GM12892 (cell line): Measurements from ENCODE around the gene GPR32.
"Not testable (repeated sequence)": the region's sequence is repeated elsewhere in the genome, so short reads cannot be mapped to it uniquely, and the experiment has no call there.

Experiments
- DNase-seq: peaks from one replicate; pipeline ENCODE4 v3.0.0; 2011; ENCODE audit not compliant: insufficient read length
- FAIRE-seq: peaks from 2 replicates; lab custom pipeline; 2011; peaks lifted over from hg19 to GRCh38; lab: Jason Lieb, UNC
- POLR2A ChIP-seq: IDR thresholded peaks from 2 replicates; pipeline ENCODE4 v1.6.1; 2011; ENCODE audit warnings: low read depth, low read length, control low read depth
- POLR2AphosphoS5 ChIP-seq: IDR thresholded peaks from 2 replicates; pipeline ENCODE4 v1.6.1; 2011; ENCODE audit warnings: low read depth, low read length, control low read depth
- TAF1 ChIP-seq: IDR thresholded peaks from 2 replicates; pipeline ENCODE4 v1.6.1; 2011; ENCODE audit warnings: low read depth, mild to moderate bottlenecking, control low read depth, low read length, borderline replicate concordance

Gene GPR32

GRCh38 chr19:50799547-50799851 is 29.2 kb downstream of the GPR32 start:
- no peak for FAIRE-seq

GRCh38 chr19:50801107-50801506 is 30.8 kb downstream of the GPR32 start:
- TF ChIP-seq POLR2AphosphoS5 = no peak
- TF ChIP-seq POLR2A = no peak
- no peak for TF ChIP-seq TAF1
- no peak for FAIRE-seq
- DNase-seq = no peak

More at GRCh38 chr19:50799547-50799851, 29.2 kb downstream of the GPR32 start:
- TF ChIP-seq TAF1 = no peak
- peak; percentile 14; the same call in 1 of the 2 replicates for TF ChIP-seq POLR2AphosphoS5
- no peak for TF ChIP-seq POLR2A
- DNase-seq = no peak

DNA sequence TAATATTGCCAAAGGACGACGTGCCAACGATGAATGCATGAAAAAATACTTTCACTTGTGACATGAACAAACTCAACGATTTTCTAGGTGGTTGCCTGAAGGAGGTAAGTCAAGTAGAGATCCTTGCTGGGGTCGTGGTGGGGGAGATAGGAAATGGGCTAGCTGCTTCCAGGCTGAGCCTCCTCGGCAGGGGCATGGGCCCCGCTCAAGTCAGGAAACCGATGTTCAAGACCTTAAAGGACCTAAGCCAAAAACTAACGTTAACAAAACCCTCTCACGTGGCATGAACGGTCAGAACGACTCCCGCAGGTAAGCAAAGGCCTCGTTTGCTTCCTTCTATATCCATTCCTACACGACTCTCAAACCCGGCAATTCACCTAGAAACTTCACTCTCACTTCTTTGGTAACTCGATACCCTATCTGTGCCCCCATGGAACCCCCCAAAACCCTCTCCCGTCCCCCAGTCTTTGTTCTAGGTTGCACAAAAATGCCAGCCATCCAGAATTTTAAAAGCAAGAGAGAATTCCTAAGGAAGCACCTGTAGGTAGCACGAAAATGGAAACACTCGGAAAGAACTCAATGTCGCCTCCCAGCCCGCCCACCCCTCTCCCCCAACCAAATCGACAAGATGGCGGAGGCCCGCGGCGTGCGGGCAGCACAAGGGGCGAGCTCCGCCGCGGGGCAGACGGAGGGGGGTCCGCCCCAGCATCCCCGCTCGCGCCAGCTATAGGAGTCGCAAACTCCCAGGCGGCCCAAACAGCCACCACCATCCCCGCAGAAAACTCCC is 33.6 kb downstream of the GPR32 start:
- FAIRE-seq = no peak

DNA sequence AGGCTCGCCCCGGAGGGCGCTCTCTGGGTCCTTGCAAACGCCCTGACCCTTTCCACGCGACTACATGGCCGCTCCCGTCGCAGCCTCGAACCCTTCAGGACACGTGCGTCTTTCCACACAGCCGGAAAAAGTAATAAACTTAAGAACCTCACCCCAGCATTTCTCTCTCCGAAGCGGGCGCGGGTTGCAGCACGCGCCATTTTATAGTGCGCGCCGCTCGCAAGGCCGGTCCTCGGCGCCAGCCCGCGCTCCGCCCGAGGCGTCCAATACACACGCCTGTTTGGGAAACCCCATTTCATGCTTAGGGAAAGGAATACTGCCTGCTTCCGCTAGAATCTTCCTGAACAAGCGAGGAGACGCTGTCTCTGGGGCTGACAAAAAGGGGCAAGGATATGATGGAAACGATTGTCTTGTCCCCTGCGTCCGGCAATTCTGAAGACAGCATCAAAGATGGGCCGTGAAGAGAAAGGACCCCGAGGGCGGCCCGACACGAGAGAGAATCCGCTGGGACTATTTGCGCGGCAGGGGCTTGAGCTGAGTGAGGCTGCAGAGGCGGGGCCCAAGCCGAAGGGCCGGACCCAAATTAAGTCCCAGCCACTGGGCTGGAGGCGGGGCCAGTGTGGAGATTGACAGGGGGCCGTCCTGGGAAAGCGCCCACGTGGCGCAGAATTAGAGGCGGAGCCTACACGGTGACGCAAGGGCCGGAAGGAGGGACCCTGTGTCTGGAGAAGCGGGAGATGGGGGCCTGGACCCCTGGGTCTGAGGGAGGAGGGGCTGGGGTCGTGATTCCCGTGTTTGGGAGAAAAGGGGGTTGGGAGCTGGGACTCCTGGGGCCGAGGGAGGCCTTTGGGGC is 34.4 kb downstream of the GPR32 start:
- peak; percentile 95 for DNase-seq
- FAIRE-seq = peak; percentile 93
- TF ChIP-seq POLR2AphosphoS5 (peak; percentile 99), TAF1 (peak; percentile 95), POLR2A (peak; percentile 99)

More for the DNA sequence above, 33.6 kb downstream of the GPR32 start:
- DNase-seq = no peak
- TF ChIP-seq TAF1 (no peak), POLR2AphosphoS5 (no peak; the same call in 1 of the 2 replicates), POLR2A (no peak)

DNA sequence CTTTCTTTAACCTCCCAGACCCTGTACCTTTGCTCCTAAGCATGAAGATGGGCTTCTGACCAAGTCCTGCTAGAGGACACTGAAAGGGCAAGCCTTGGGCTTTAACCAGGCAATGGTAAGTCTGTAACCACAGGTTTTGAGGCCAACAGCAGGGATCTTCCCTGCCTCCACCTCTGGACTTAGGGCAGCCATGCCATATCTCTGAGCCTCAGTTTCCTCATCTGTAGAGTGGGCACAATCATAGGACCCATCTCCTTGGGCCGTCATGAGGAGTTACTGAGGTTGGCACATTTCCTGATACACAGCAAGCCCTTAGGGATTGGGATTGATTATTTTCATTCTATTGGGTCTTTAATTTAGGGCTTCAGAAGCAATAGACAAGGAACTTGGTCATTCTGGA is 38.6 kb downstream of the GPR32 start:
- no peak for DNase-seq
- no peak for TF ChIP-seq TAF1
- no peak for TF ChIP-seq POLR2AphosphoS5
- TF ChIP-seq POLR2A = no peak
- FAIRE-seq = no peak

GRCh38 chr19:50811622-50812238 is 41.5 kb downstream of the GPR32 start:
- DNase-seq = not testable (repeated sequence)
- peak; percentile 51 for FAIRE-seq

DNA sequence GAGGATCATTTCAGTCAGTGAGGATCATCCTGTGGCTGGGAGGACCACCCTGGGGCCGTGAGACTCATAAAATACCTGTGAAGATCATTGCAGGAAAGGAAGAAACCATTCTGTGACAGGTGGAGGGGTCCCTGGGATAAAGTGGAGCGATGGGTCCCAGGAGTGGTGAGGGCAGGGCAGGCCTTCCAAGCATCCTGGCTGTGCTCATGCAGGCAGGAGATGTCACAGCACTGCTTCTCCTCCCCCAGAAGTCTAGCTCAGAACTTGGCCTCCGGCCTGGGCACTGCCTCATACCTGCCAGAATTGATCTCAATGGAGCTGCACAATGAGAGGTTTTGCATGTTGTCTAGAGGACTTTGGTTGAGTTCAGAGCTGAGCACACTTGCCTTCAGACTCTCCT is 42.2 kb downstream of the GPR32 start:
- peak; percentile 58 for FAIRE-seq
- no peak for DNase-seq
- no peak for TF ChIP-seq POLR2A
- TF ChIP-seq POLR2AphosphoS5 = no peak
- no peak for TF ChIP-seq TAF1

- FAIRE-seq = no peak
- DNase-seq = no peak
- TF ChIP-seq TAF1 = no peak
Measured at GRCh38 chr19:50814883-50815282, 44.6 kb downstream of the GPR32 start.

- FAIRE-seq = no peak
- TF ChIP-seq POLR2AphosphoS5 (no peak), POLR2A (no peak), TAF1 (no peak)
- no peak for DNase-seq
Measured at GRCh38 chr19:50815439-50815838, 45.2 kb downstream of the GPR32 start.

- FAIRE-seq = no peak
- peak; percentile 91 for DNase-seq
- no peak for TF ChIP-seq POLR2AphosphoS5
- TF ChIP-seq POLR2A = peak; percentile 57; the same call in 1 of the 2 replicates
- no peak for TF ChIP-seq TAF1
Measured at GRCh38 chr19:50817941-50818858, 47.9 kb downstream of the GPR32 start.

DNA sequence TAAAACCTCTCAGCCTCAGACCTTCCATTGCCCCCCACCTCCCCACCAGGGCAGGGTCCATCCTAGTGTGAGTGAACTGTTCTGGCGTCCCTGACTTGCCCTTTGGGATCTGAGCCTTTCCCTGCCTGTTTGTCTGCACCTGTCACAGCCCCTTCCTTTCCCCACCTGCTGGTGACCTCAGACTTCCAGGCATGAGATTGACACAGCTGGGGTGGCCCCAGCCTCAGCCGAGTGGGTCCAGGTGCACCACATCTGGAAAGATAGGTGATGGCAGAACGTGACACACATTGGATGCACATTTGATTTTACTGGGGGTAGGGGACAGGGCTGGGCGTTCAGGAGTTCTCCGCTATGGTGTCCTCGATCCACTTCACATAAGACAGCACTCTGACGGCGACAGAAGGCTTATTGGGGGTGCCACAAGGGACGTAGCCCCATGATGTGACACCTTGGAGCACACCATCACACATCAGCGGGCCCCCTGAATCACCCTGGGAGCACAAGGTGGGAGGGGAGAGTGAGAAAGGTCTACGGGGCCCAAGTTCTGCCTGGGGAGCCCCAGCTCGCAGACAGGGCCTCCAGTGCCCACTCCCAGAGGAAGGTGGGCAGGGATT is 48.7 kb downstream of the GPR32 start:
- TF ChIP-seq POLR2A (no peak), POLR2AphosphoS5 (no peak), TAF1 (no peak)
- DNase-seq (no peak), FAIRE-seq (peak; percentile 48)
